PC-3 (cell line): ENCODE results near the gene NUDT3. TPM values are rescaled to one million over a fixed set of nuclear protein-coding genes. Genes with fewer than 3 reads are reported as not detected.

Experiments
- ATAC-seq: fragments of 200-7000 bp; cut with Tn5 transposase; 2 replicates; pipeline ENCODE4 v1.9.1; 2020; ENCODE audit warnings: mild to moderate bottlenecking, moderate library complexity
- BruUV-seq: library from RNA; stranded (reverse); fragments of 400-500 nt; replicated peaks from 2 replicates; lab custom pipeline; 2021; lab: Mats Ljungman, UMichigan
- CTCF ChIA-PET: fragments of 300-600 bp; sonication (Branson Sonifier 250); formaldehyde crosslinking; loops from one replicate; lab custom pipeline; 2022; ENCODE audit warnings: antibody characterized with exemption; lab: Charles Lee
- POLR2A ChIA-PET: fragments of 300-600 bp; sonication (Branson Sonifier 250); formaldehyde crosslinking; loops from one replicate; lab custom pipeline; 2022; ENCODE audit warnings: antibody characterized with exemption; ENCODE audit not compliant: unreplicated experiment; lab: Charles Lee
- DNase-seq: peaks from one replicate; pipeline ENCODE4 v3.0.0-alpha.2; 2015
- H2AFZ ChIP-seq: fragments of 300-600 bp; sonication (generic); 2 replicates; pipeline ENCODE4 v1.6.0; 2016; ENCODE audit warnings: antibody characterized with exemption, low read length
- H3F3A ChIP-seq: fragments of 300-600 bp; sonication (generic); one replicate; pipeline ENCODE4 v1.6.0; 2017; ENCODE audit warnings: antibody characterized with exemption, low read length, control low read depth, mild to moderate bottlenecking; ENCODE audit not compliant: unreplicated experiment
- H3K27ac ChIP-seq: fragments of 300-600 bp; sonication (generic); 2 replicates; pipeline ENCODE4 v1.5.1; 2016; ENCODE audit warnings: mild to moderate bottlenecking, low read length
- H3K27me3 ChIP-seq: fragments of 300-600 bp; sonication (generic); 2 replicates; pipeline ENCODE4 v1.6.1; 2016; ENCODE audit warnings: low read length, mixed read lengths
- H3K36me3 ChIP-seq: fragments of 300-600 bp; sonication (generic); 2 replicates; pipeline ENCODE4 v1.6.1; 2016; ENCODE audit warnings: low read depth, mixed run types, low read length, mixed read lengths
- H3K4me1 ChIP-seq: fragments of 300-600 bp; sonication (generic); 2 replicates; pipeline ENCODE4 v1.5.1; 2016; ENCODE audit warnings: low read length; ENCODE audit not compliant: insufficient read depth
- H3K4me2 ChIP-seq: fragments of 300-600 bp; sonication (generic); 2 replicates; pipeline ENCODE4 v1.6.0; 2016; ENCODE audit warnings: low read length
- H3K4me3 ChIP-seq: fragments of 300-600 bp; sonication (generic); 2 replicates; pipeline ENCODE4 v1.5.1; 2016; ENCODE audit warnings: mild to moderate bottlenecking, low read length, mixed read lengths
- H3K79me2 ChIP-seq: fragments of 300-600 bp; sonication (generic); 2 replicates; pipeline ENCODE4 v1.6.1; 2017; ENCODE audit warnings: low read length, mixed read lengths
- H3K9ac ChIP-seq: fragments of 300-600 bp; sonication (generic); 2 replicates; pipeline ENCODE4 v1.6.0; 2016; ENCODE audit warnings: mild to moderate bottlenecking, low read length
- H3K9me2 ChIP-seq: fragments of 300-600 bp; sonication (generic); replicated peaks from 2 replicates; pipeline ENCODE4 v1.6.1; 2016; ENCODE audit warnings: mixed run types, low read length, mixed read lengths
- H3K9me3 ChIP-seq: fragments of 300-600 bp; sonication (generic); 2 replicates; pipeline ENCODE4 v1.6.1; 2016; ENCODE audit warnings: low read length, mixed read lengths
- H4K20me1 ChIP-seq: fragments of 300-600 bp; sonication (generic); 2 replicates; pipeline ENCODE4 v1.6.1; 2016; ENCODE audit warnings: low read length, mixed read lengths
- CTCF ChIP-seq: fragments of 300-600 bp; sonication (generic); conservative IDR thresholded peaks from 2 replicates; pipeline ENCODE4 v1.5.1; 2017; ENCODE audit warnings: antibody characterized with exemption, low read depth, mild to moderate bottlenecking, low read length
- EZH2 ChIP-seq: fragments of 300-600 bp; sonication (generic); IDR thresholded peaks from one replicate; pipeline ENCODE4 v1.6.1; 2017; ENCODE audit warnings: antibody characterized with exemption, mild to moderate bottlenecking, low read length; ENCODE audit not compliant: unreplicated experiment
- EZH2phosphoT487 ChIP-seq: fragments of 300-600 bp; sonication (generic); IDR thresholded peaks from 2 replicates; pipeline ENCODE4 v1.6.1; 2018; ENCODE audit warnings: mild to moderate bottlenecking, antibody characterized with exemption, low read length, borderline replicate concordance
- intact Hi-C: fragments of 100-400 bp; cut with micrococcal nuclease; formaldehyde crosslinking; loops from 2 replicates; pipeline ENCODE4 v1.9.0; 2023
- total RNA-seq: library from RNA; depleted of rRNA; stranded (reverse); fragments of >200 nt; gene quantifications from 2 replicates; pipeline ENCODE4 v1.2.3, GENCODE V29; 2014

The NUDT3 gene
- total RNA-seq, 1 experiment from 2014 or later: 24.6 TPM

GRCh38 chr6:34339971-34340370 is 52.5 kb downstream of the NUDT3 start:
- ATAC-seq: no peak
- CTCF ChIA-PET: no interaction called here
- peaks cover 37% of the 10 kb centered on the region; the same call in 1 of the 2 replicates for H4K20me1 ChIP-seq
- H3K4me1 ChIP-seq: peaks cover 46% of the 10 kb centered on the region
- no peak overlapping the region for H3K27ac ChIP-seq
- POLR2A ChIA-PET: no interaction called here
- no peaks in the 10 kb centered on the region for H3K9me3 ChIP-seq
- H3K4me3 ChIP-seq: no peak overlapping the region
- H3K27me3 ChIP-seq: no peaks in the 10 kb centered on the region
- no peak overlapping the region for H3K9ac ChIP-seq
- H3K36me3 ChIP-seq: peaks cover 8% of the 10 kb centered on the region; the same call in 1 of the 2 replicates
- BruUV-seq: no TSS peak
- peaks cover 8% of the 10 kb centered on the region for H3F3A ChIP-seq
- no peak overlapping the region for H3K4me2 ChIP-seq
- H3K79me2 ChIP-seq: peaks cover 68% of the 10 kb centered on the region
- no peak for DNase-seq
- H3K9me2 ChIP-seq: no peaks in the 10 kb centered on the region
- no peak overlapping the region for H2AFZ ChIP-seq
- no peak for TF ChIP-seq EZH2phosphoT487
- intact Hi-C loops: loop anchor here (2.0 kb wide), 2 partner anchors 53 to 91 kb away; partner anchors contain the start of genes NUDT3 and SMIM29

- no peak overlapping the region for H3K27ac ChIP-seq
- POLR2A ChIA-PET: no interaction called here
- BruUV-seq: no TSS peak
Measured at GRCh38 chr6:34339432-34339831, 53.0 kb downstream of the NUDT3 start.

GRCh38 chr6:34338811-34339210 is 53.7 kb downstream of the NUDT3 start:
- CTCF ChIA-PET: interaction anchor here (0.6 kb wide), 1 partner anchor 77 kb away, joined by 4 read pairs; no protein-coding TSS in a partner anchor
- H4K20me1 ChIP-seq: peaks cover 37% of the 10 kb centered on the region; the same call in 1 of the 2 replicates
- POLR2A ChIA-PET: no interaction called here
- BruUV-seq: no TSS peak
- ATAC-seq (no peak), DNase-seq (no peak)
- H2AFZ ChIP-seq: no peak overlapping the region
- no peaks in the 10 kb centered on the region for H3K9me2 ChIP-seq
- no peak overlapping the region for H3K4me3 ChIP-seq
- H3K4me1 ChIP-seq: peaks cover 46% of the 10 kb centered on the region
- H3K4me2 ChIP-seq: no peak overlapping the region
- no peaks in the 10 kb centered on the region for H3K27me3 ChIP-seq
- peaks cover 8% of the 10 kb centered on the region; the same call in 1 of the 2 replicates for H3K36me3 ChIP-seq
- H3K9me3 ChIP-seq: no peaks in the 10 kb centered on the region
- intact Hi-C loops: no loop called here
- H3K79me2 ChIP-seq: peaks cover 57% of the 10 kb centered on the region
- no peak for TF ChIP-seq EZH2
- no peak for TF ChIP-seq CTCF
- TF ChIP-seq EZH2phosphoT487: no peak
- no peak overlapping the region for H3K9ac ChIP-seq
- no peak overlapping the region for H3K27ac ChIP-seq
- peaks cover 8% of the 10 kb centered on the region for H3F3A ChIP-seq

More at GRCh38 chr6:34339432-34339831, 53.0 kb downstream of the NUDT3 start:
- ATAC-seq (no peak), DNase-seq (no peak)
- TF ChIP-seq EZH2phosphoT487 (no peak), CTCF (no peak), EZH2 (no peak)
- H3K9me2 ChIP-seq: no peaks in the 10 kb centered on the region
- no peak overlapping the region for H3K9ac ChIP-seq
- H3K79me2 ChIP-seq: peaks cover 63% of the 10 kb centered on the region
- intact Hi-C loops: no loop called here
- no peak overlapping the region for H2AFZ ChIP-seq
- H3K36me3 ChIP-seq: peaks cover 8% of the 10 kb centered on the region; the same call in 1 of the 2 replicates
- H3K9me3 ChIP-seq: no peaks in the 10 kb centered on the region
- CTCF ChIA-PET: no interaction called here
- H3K4me3 ChIP-seq: no peak overlapping the region
- H4K20me1 ChIP-seq: peaks cover 37% of the 10 kb centered on the region; the same call in 1 of the 2 replicates
- no peak overlapping the region for H3K4me2 ChIP-seq
- H3F3A ChIP-seq: peaks cover 8% of the 10 kb centered on the region
- H3K4me1 ChIP-seq: peaks cover 46% of the 10 kb centered on the region
- no peaks in the 10 kb centered on the region for H3K27me3 ChIP-seq
